ENCODE measurements around the gene BANF2.
"Not testable (repeated sequence)": the region's sequence is repeated elsewhere in the genome, so short reads cannot be mapped to it uniquely, and the experiment has no call there.

BANF2 gene

GRCh38 chr20:17683218-17684076 lies 16.3 kb upstream of the BANF2 start:
- no peak for DNase-seq

DNA sequence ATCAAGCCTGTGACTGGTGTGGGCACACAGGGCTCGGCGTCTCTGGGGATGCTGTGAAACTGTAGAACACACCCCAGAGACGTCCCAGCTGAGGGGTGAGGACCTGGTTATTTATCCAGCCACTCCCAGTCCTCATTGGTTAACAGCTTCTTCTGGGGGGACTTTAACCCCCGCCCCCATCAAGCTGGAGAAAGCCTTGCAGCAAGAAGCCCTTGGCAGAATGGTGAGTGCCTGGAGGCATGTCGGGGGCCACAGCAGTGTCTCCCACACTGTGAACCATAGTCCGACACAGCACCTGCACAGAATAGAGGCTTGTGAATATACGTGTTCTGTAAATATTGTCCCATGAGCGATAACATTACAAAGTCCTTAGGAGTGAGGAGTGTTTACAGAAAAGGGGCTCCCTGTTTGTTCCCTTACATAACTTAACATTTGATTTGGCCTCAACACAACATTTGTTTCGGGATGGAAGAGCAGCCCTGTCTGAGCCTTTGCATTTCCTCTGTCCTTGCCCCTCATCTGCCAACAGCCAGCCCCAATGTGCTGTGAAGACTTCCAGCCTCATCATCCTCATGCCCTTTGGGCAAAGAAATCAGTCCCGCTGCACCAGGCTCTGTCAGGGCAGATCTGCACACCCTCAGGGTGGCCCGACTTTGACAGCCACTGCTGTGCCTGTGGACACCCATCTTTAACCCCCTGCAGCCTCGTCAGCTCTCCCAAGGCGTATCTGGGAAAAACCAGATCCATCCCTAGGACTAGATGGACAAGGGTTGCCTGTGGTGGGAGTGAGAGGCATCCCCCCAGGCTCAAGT lies 15.5 kb upstream of the BANF2 start:
- DNase-seq: no peak

- DNase-seq: no peak
Observed at GRCh38 chr20:17685168-17685567, 14.6 kb upstream of the BANF2 start.

DNA sequence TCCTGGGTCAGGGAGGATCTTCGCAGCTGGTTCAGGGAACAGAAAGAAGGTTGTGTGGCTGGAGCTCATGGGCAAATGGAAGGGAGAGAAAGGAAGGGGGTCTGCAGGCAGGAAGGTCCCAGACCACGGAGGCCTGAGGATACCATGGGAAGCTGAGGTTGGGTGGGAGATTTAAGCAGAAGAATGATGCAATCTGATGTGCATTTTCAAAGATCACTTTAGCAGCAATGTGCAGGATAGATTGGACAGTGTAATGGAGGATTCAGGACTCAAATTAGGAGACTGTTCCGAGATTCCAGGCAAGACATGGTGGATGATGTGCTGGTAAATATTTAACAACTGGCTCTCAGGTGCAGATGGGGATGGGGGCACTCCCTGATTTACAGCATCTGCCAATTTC lies 12.0 kb upstream of the BANF2 start:
- DNase-seq: no peak

GRCh38 chr20:17688965-17689364 lies 10.8 kb upstream of the BANF2 start:
- DNase-seq: no peak

DNA sequence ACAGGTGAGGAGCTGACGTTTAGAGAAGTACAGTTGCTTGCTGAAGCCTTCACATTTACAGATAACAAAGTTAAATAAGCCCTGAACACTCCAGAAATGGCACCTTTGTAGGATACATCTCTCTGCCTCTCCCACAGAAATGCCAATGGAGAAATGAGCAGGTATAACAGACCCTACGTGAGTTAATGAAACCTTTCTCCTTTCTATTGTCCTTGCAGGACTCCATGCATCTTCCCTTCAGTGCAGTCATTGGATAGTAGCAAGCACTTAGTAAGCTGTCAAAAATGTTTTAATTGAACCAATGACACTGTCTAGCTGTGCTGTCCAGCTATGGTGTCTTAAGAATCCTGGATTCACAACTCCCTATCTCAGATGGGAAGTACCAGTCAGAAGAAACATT lies 9.6 kb upstream of the BANF2 start:
- DNase-seq: no peak

DNA sequence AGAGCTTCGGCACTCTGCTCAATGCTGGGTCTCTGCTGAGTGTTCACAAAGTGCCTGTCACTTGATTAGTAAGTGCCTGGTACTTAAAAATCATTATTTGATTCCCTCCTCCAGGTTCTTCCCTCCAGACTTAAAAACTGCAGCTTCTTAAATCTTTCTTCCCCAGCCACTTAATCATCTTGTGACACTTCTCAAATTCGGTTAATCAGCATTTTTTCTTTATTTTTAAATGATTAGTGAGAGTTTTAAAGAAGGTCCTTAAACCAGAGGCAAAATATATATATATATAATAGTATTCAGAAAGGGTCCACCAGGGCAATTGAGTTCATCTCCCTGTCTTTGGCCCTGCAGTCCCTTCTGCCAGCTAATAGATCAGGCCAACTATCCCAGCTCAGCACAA lies 8.0 kb upstream of the BANF2 start:
- no peak for DNase-seq

DNA sequence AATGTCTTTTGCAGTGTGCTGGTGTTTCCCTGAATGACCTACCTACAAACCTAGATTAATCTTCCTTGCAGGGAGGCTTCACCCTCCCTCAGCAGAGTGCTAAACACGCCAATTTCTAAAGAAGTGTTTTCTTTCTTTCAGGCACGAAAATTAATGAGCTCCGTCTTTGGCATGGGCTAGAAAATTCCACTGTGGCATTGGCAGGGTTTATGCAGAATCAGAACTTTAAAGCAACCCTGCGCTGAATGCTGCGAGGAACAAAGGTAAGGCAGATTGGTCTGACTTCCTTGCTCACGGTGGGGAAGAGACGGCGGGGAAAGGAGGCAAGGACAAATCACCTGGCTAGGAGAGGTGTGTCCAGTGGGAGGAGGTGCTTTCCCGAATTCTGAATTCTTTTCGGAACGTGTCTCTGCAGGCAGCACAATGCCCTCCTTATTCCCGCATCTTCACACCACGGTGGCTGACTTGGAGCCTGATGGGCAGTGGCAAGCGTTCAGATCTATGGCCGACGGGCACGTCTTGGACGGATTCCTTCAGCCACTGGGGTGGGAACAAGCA lies 6.2 kb upstream of the BANF2 start:
- DNase-seq: no peak

DNA sequence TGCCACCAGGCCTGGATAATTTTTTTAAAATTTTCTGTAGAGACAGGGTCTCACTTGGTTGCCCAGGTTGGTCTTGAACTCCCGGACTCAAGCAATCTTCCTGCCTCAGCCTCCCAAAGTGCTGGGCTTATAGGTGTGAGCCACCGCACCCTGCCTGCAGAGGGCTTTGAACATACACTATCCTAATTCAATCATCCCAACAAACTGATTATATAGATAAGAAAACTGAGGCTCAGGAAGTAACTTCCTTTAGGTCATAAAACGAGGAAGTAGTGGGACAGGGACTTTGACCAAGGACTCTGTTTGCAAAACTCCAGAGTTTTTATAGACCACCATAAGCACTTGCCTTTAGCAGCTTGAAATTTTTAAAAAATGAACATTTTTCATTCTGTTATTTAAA lies 5.0 kb upstream of the BANF2 start:
- DNase-seq: no peak

- DNase-seq: no peak
Observed at GRCh38 chr20:17696287-17696686, 3.5 kb upstream of the BANF2 start.

GRCh38 chr20:17697171-17697570 lies 2.6 kb upstream of the BANF2 start:
- no peak for DNase-seq

GRCh38 chr20:17698384-17698783 lies 1.4 kb upstream of the BANF2 start:
- no peak for DNase-seq

GRCh38 chr20:17700637-17701036 lies 871 bp downstream of the BANF2 start:
- DNase-seq: no peak

GRCh38 chr20:17701826-17702225 lies 2.1 kb downstream of the BANF2 start:
- no peak for DNase-seq

GRCh38 chr20:17704589-17705317 lies 5.0 kb downstream of the BANF2 start:
- DNase-seq: no peak

DNA sequence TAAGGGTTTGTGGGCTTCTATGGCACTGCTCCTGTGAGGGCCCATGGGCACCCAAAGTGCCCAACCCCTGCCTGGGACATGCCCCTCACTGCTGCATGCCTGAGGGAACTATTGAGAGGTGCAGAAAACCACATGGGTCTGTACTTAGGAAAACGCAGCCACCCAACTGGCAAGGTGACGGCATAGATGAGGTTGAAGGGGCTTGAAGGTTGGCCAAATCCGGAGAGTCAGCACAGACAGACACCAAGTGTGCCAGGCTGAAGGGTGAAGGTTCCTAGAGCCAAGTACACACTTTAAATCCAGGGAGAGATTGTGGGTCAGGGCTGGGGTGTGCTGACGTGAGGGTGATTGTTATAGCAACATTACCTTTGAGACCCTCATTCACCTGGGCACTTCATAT lies 6.2 kb downstream of the BANF2 start:
- no peak for DNase-seq

DNA sequence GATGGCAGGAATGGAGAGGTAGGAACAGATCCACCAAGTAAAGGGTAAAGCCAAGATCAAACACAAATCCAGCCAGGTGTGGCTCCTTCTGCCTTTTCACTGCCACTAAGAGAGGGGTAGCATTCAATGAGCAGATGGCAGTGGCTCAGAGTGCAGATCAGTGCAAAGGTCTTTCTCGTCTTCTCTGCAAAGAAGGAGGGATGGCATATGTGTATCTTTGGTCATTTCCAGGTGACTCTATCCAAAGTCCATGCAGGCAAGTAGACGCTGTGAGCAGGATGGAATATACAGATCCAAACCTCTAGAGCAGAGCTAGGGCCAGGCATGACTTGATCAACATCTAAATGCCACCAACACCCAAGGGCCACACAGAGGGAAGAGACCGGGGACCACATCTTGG lies 6.9 kb downstream of the BANF2 start:
- no peak for DNase-seq

GRCh38 chr20:17707951-17708350 lies 8.2 kb downstream of the BANF2 start:
- DNase-seq: not testable (repeated sequence)

- DNase-seq: no peak
Observed at GRCh38 chr20:17708675-17709360, 9.1 kb downstream of the BANF2 start.

- DNase-seq: no peak
Observed at GRCh38 chr20:17709361-17710293, 9.9 kb downstream of the BANF2 start.

All from CD4-positive, alpha-beta T cell treated with Interferon gamma for 1 hour (primary cell).